IMR-90 (cell line): ENCODE data around the gene CLIC5. TPM values are rescaled to one million over a fixed set of nuclear protein-coding genes. Genes with fewer than 3 reads are reported as not detected.

ENCODE experiments used
- ATAC-seq: fragments of 200-7000 bp; cut with Tn5 transposase; 2 replicates; pipeline ENCODE4 v1.9.1; 2020; ENCODE audit warnings: low read depth, mild to moderate bottlenecking, moderate library complexity
- BruUV-seq: library from RNA; stranded (reverse); fragments of 400-500 nt; replicated peaks from 2 replicates; lab custom pipeline; 2021; lab: Mats Ljungman, UMichigan
- CTCF ChIA-PET: fragments of 300-600 bp; formaldehyde crosslinking; extraction: SDS; loops from one replicate; lab custom pipeline; 2021; ENCODE audit warnings: antibody characterized with exemption; lab: Yijun Ruan, JAX
- POLR2A ChIA-PET: fragments of 300-600 bp; sonication (Branson Sonifier 250); formaldehyde crosslinking; loops from one replicate; lab custom pipeline; 2022; ENCODE audit warnings: antibody characterized with exemption; ENCODE audit not compliant: unreplicated experiment; lab: Charles Lee
- DNase-seq: peaks from one replicate; pipeline ENCODE4 v3.0.0; 2013
- H2AFZ ChIP-seq: replicated peaks from 2 replicates; pipeline ENCODE3; 2013; ENCODE audit warnings: low read length, mild to moderate bottlenecking; ENCODE audit not compliant: poor library complexity
- H2AK5ac ChIP-seq: 2 replicates; pipeline ENCODE4 v1.6.1; 2013; ENCODE audit warnings: low read depth, low read length, inconsistent platforms
- H2AK9ac ChIP-seq: replicated peaks from 2 replicates; pipeline ENCODE3; 2013; ENCODE audit warnings: mild to moderate bottlenecking, low read depth, low read length, moderate library complexity; ENCODE audit not compliant: poor library complexity
- H2BK120ac ChIP-seq: 2 replicates; pipeline ENCODE4 v1.6.1; 2013; ENCODE audit warnings: low read depth, low read length, inconsistent platforms
- H2BK15ac ChIP-seq: 3 replicates; pipeline ENCODE4 v1.6.1; 2013; ENCODE audit warnings: low read depth, low read length, inconsistent platforms
- H2BK20ac ChIP-seq: 2 replicates; pipeline ENCODE4 v1.6.1; 2013; ENCODE audit warnings: low read depth, mild to moderate bottlenecking, inconsistent platforms, low read length, moderate library complexity
- H2BK5ac ChIP-seq: 2 replicates; pipeline ENCODE4 v1.6.1; 2013; ENCODE audit warnings: mild to moderate bottlenecking, low read depth, low read length, inconsistent platforms; ENCODE audit not compliant: poor library complexity, severe bottlenecking
- H3K14ac ChIP-seq: replicated peaks from 2 replicates; pipeline ENCODE4 v1.6.1; 2013; ENCODE audit warnings: low read depth, low read length, inconsistent platforms
- H3K18ac ChIP-seq: 2 replicates; pipeline ENCODE4 v1.6.1; 2013; ENCODE audit warnings: low read depth, low read length, control low read depth
- H3K23ac ChIP-seq: 2 replicates; pipeline ENCODE4 v1.6.1; 2013; ENCODE audit warnings: low read depth, low read length, inconsistent platforms
- H3K27ac ChIP-seq: 2 replicates; pipeline ENCODE4 v1.5.1; 2013; ENCODE audit warnings: mild to moderate bottlenecking, control low read depth, low read length; ENCODE audit not compliant: insufficient read depth
- H3K27me3 ChIP-seq: 2 replicates; pipeline ENCODE4 v1.6.1; 2013; ENCODE audit warnings: low read length; ENCODE audit not compliant: control insufficient read depth, insufficient read depth
- H3K36me3 ChIP-seq: 2 replicates; pipeline ENCODE4 v1.6.1; 2013; ENCODE audit warnings: low read length, mixed read lengths; ENCODE audit not compliant: control insufficient read depth, insufficient read depth
- H3K4ac ChIP-seq: 2 replicates; pipeline ENCODE4 v1.6.1; 2013; ENCODE audit warnings: low read depth, low read length, inconsistent platforms
- H3K4me1 ChIP-seq: 2 replicates; pipeline ENCODE4 v1.6.1; 2013; ENCODE audit warnings: low read length, mixed read lengths; ENCODE audit not compliant: control insufficient read depth, insufficient read depth
- H3K4me2 ChIP-seq: 2 replicates; pipeline ENCODE4 v1.6.1; 2013; ENCODE audit warnings: low read depth, mild to moderate bottlenecking, control low read depth, low read length, moderate library complexity
- H3K4me3 ChIP-seq: 2 replicates; pipeline ENCODE4 v1.5.1; 2013; ENCODE audit warnings: low read depth, mild to moderate bottlenecking, control low read depth, low read length, moderate library complexity; ENCODE audit not compliant: insufficient read depth
- H3K56ac ChIP-seq: 2 replicates; pipeline ENCODE4 v1.6.1; 2013; ENCODE audit warnings: low read length, inconsistent platforms; ENCODE audit not compliant: insufficient read depth; ENCODE audit errors: extremely low read depth
- H3K79me1 ChIP-seq, 2 experiments: 2 replicates each; pipeline ENCODE4 v1.6.1; 2013; ENCODE audit warnings: low read length in 2 of 2, inconsistent platforms in 1 of 2, low read depth in 1 of 2
- H3K9ac ChIP-seq: 2 replicates; pipeline ENCODE4 v1.6.1; 2013; ENCODE audit warnings: low read depth, low read length, control low read depth
- H3K9me1 ChIP-seq: 2 replicates; pipeline ENCODE4 v1.6.1; 2013; ENCODE audit warnings: low read length, inconsistent platforms; ENCODE audit not compliant: insufficient read depth
- H3K9me3 ChIP-seq: 2 replicates; pipeline ENCODE4 v1.6.1; 2013; ENCODE audit warnings: low read length; ENCODE audit not compliant: control insufficient read depth, insufficient read depth
- H4K20me1 ChIP-seq: 2 replicates; pipeline ENCODE4 v1.6.1; 2013; ENCODE audit warnings: low read length, inconsistent platforms; ENCODE audit not compliant: insufficient read depth
- H4K5ac ChIP-seq: 2 replicates; pipeline ENCODE4 v1.6.1; 2013; ENCODE audit warnings: mild to moderate bottlenecking, low read depth, low read length, control low read depth
- H4K8ac ChIP-seq, 2 experiments: 2 replicates each; pipeline ENCODE4 v1.6.1; 2013; ENCODE audit warnings: low read depth in 2 of 2, low read length in 2 of 2, control low read depth in 1 of 2, inconsistent platforms in 1 of 2
- H4K91ac ChIP-seq: 2 replicates; pipeline ENCODE4 v1.6.1; 2013; ENCODE audit warnings: low read depth, low read length, inconsistent platforms; ENCODE audit not compliant: insufficient read depth
- BHLHE40 ChIP-seq: fragments of 150-350 bp; IDR thresholded peaks from 2 replicates; pipeline ENCODE4 v1.6.1; 2016; ENCODE audit warnings: mild to moderate bottlenecking, low read depth, low read length
- CEBPB ChIP-seq: IDR thresholded peaks from 2 replicates; pipeline ENCODE4 v1.6.1; 2012; ENCODE audit warnings: low read depth, low read length, improper control_type of control experiment
- CHD1 ChIP-seq: IDR thresholded peaks from 2 replicates; pipeline ENCODE4 v1.6.1; 2012; ENCODE audit warnings: low read depth, low read length, improper control_type of control experiment
- CTCF ChIP-seq: conservative IDR thresholded peaks from 2 replicates; pipeline ENCODE4 v1.5.1; 2012; ENCODE audit warnings: mild to moderate bottlenecking, low read depth, low read length, improper control_type of control experiment
- ELK1 ChIP-seq: fragments of 150-350 bp; IDR thresholded peaks from 2 replicates; pipeline ENCODE4 v1.6.1; 2016; ENCODE audit warnings: low read depth, mild to moderate bottlenecking, low read length, moderate library complexity, borderline replicate concordance
- FOS ChIP-seq: fragments of 150-350 bp; IDR thresholded peaks from 2 replicates; pipeline ENCODE4 v1.6.1; 2016; ENCODE audit warnings: low read depth, low read length
- MAFK ChIP-seq: IDR thresholded peaks from 2 replicates; pipeline ENCODE4 v1.6.1; 2012; ENCODE audit warnings: low read depth, low read length, improper control_type of control experiment
- MAZ ChIP-seq: IDR thresholded peaks from 2 replicates; pipeline ENCODE4 v1.6.1; 2012; ENCODE audit warnings: low read depth, mild to moderate bottlenecking, low read length, improper control_type of control experiment, moderate library complexity, borderline replicate concordance
- MXI1 ChIP-seq: IDR thresholded peaks from 2 replicates; pipeline ENCODE4 v1.6.1; 2012; ENCODE audit warnings: low read depth, mild to moderate bottlenecking, low read length, moderate library complexity, borderline replicate concordance
- NFE2L2 ChIP-seq: fragments of 150-350 bp; IDR thresholded peaks from 2 replicates; pipeline ENCODE4 v1.6.1; 2016; ENCODE audit warnings: low read depth, mild to moderate bottlenecking, low read length
- POLR2A ChIP-seq: IDR thresholded peaks from 2 replicates; pipeline ENCODE4 v1.6.1; 2012; ENCODE audit warnings: mild to moderate bottlenecking, low read depth, low read length
- RAD21 ChIP-seq: IDR thresholded peaks from 2 replicates; pipeline ENCODE4 v1.6.1; 2012; ENCODE audit warnings: low read length, improper control_type of control experiment
- RCOR1 ChIP-seq: IDR thresholded peaks from 2 replicates; pipeline ENCODE4 v1.6.1; 2012; ENCODE audit warnings: mild to moderate bottlenecking, low read length, improper control_type of control experiment; ENCODE audit not compliant: insufficient replicate concordance
- RFX5 ChIP-seq: IDR thresholded peaks from 2 replicates; pipeline ENCODE4 v1.8.0; 2012; ENCODE audit warnings: low read depth, mild to moderate bottlenecking, low read length, moderate library complexity
- SMC3 ChIP-seq: fragments of 150-350 bp; IDR thresholded peaks from 2 replicates; pipeline ENCODE4 v1.6.1; 2016; ENCODE audit warnings: low read depth, mild to moderate bottlenecking, antibody characterized with exemption, low read length, moderate library complexity
- WGBS, 2 experiments: methylation state at CpG; one replicate each; pipeline versions ENCODE4 v1.1.5 to v1.1.7; 2013; ENCODE audit warnings: missing lambda C conversion rate in 2 of 2; ENCODE audit not compliant: insufficient read length in 1 of 2; ENCODE audit errors: extremely low coverage in 2 of 2; 5-methylcytosine and 5-hydroxymethylcytosine counted together
- dilution Hi-C: fragments of 300-500 bp; cut with HindIII; formaldehyde crosslinking; loops from one replicate; pipeline ENCODE4 v1.14.3; 2018; ENCODE audit warnings: low sequenced_read_pairs; ENCODE audit not compliant: unreplicated experiment
- in situ Hi-C: fragments of 300-500 bp; cut with MboI; formaldehyde crosslinking; loops from 3 replicates; pipeline ENCODE4 v1.14.3; 2019; ENCODE audit warnings: low sequenced_read_pairs, inconsistent platforms, mixed read lengths
- intact Hi-C: fragments of 100-400 bp; cut with micrococcal nuclease; formaldehyde crosslinking; loops from 2 replicates; pipeline ENCODE4 v1.10.0; 2022
- polyA plus RNA-seq, 3 experiments: library from polyadenylated mRNA; depleted of rRNA; stranded (reverse); fragments of >200 nt; gene quantifications; 2 replicates each; pipeline ENCODE4 v1.2.3, GENCODE V29; 2012; ENCODE audit warnings: low replicate concordance in 1 of 3
- total RNA-seq: library from RNA; depleted of rRNA; stranded (reverse); fragments of >200 nt; gene quantifications from 2 replicates; pipeline ENCODE4 v1.2.3, GENCODE V29; 2012

CLIC5 gene
- total and polyA plus RNA-seq, 2 of the 4 experiments (the other 2 are of a cell fraction) = not detected

- Histone ChIP-seq H3K4ac (no peak overlapping the region), H3K9me1 (no peaks in the 10 kb centered on the region), H3K56ac (no peak overlapping the region), H3K36me3 (no peaks in the 10 kb centered on the region), H3K9me3 (no peaks in the 10 kb centered on the region), H3K18ac (no peak overlapping the region), H2BK15ac (no peak overlapping the region; the same call in 2 of the 3 replicates), H3K23ac (no peak overlapping the region), H2AK9ac (no peak overlapping the region), H2AFZ (no peak overlapping the region), H2AK5ac (no peak overlapping the region), H4K5ac (no peak overlapping the region), H2BK20ac (no peak overlapping the region), H4K91ac (no peak overlapping the region), H3K4me1 (peaks cover 2% of the 10 kb centered on the region; the same call in 1 of the 2 replicates), H4K20me1 (no peaks in the 10 kb centered on the region), H3K79me1 (no peaks in the 10 kb centered on the region), H3K9ac (no peak overlapping the region), H3K27ac (no peak overlapping the region), H4K8ac (no peak overlapping the region), H3K27me3 (peaks cover 2% of the 10 kb centered on the region), H2BK120ac (no peak overlapping the region), H3K4me3 (no peak overlapping the region), H3K4me2 (no peak overlapping the region), H2BK5ac (no peak overlapping the region), H3K14ac (no peak overlapping the region)
- in situ Hi-C loops = no loop called here
- DNase-seq (no peak), ATAC-seq (no peak)
- WGBS, 2 experiments = 72% methylated on average over 3 of the region's 9 CpGs; no CpG with 5 or more reads in 1 of the 2 experiments
- CTCF ChIA-PET = interaction anchor here (0.6 to 1.1 kb wide), 2 partner anchors 561 to 1297 kb away, joined by 3 read pairs; no protein-coding TSS in a partner anchor
- POLR2A ChIA-PET = no interaction called here
- intact Hi-C loops = no loop called here
- no TSS peak for BruUV-seq
- dilution Hi-C loops = no loop called here
- no peak for TF ChIP-seq CTCF
- TF ChIP-seq RFX5 = no peak
- TF ChIP-seq MAFK = no peak
- TF ChIP-seq CHD1 = no peak
- TF ChIP-seq RAD21 = no peak
- TF ChIP-seq RCOR1 = no peak
- TF ChIP-seq MXI1 = no peak
- TF ChIP-seq BHLHE40 = no peak
- no peak for TF ChIP-seq CEBPB
- TF ChIP-seq FOS = no peak
- TF ChIP-seq MAZ = no peak
- TF ChIP-seq SMC3 = no peak
- TF ChIP-seq ELK1 = no peak
- no peak for TF ChIP-seq POLR2A
- TF ChIP-seq NFE2L2 = no peak
These were observed 88.0 kb downstream of the CLIC5 start for GRCh38 chr6:45927421-45928320.
